DND-41 (cell line): ENCODE measurements around the gene PSAP.

Experiments used
- EZH2 ChIP-seq: IDR thresholded peaks from 3 replicates; pipeline ENCODE4 v1.6.1; 2012; ENCODE audit warnings: borderline replicate concordance, low read depth, mild to moderate bottlenecking, moderate library complexity, low read length, inconsistent platforms; ENCODE audit not compliant: severe bottlenecking
- TF ChIP-seq, protein P1 (sequence below): IDR thresholded peaks from 2 replicates; pipeline ENCODE4 v1.5.1; 2012; ENCODE audit warnings: borderline replicate concordance, low read length, moderate library complexity, mild to moderate bottlenecking; ENCODE audit not compliant: poor library complexity, severe bottlenecking; ENCODE audit errors: extremely low read depth

GRCh38 chr10:71796749-71797405, 54.2 kb downstream of the PSAP start:
- TF ChIP-seq, protein P1, sequence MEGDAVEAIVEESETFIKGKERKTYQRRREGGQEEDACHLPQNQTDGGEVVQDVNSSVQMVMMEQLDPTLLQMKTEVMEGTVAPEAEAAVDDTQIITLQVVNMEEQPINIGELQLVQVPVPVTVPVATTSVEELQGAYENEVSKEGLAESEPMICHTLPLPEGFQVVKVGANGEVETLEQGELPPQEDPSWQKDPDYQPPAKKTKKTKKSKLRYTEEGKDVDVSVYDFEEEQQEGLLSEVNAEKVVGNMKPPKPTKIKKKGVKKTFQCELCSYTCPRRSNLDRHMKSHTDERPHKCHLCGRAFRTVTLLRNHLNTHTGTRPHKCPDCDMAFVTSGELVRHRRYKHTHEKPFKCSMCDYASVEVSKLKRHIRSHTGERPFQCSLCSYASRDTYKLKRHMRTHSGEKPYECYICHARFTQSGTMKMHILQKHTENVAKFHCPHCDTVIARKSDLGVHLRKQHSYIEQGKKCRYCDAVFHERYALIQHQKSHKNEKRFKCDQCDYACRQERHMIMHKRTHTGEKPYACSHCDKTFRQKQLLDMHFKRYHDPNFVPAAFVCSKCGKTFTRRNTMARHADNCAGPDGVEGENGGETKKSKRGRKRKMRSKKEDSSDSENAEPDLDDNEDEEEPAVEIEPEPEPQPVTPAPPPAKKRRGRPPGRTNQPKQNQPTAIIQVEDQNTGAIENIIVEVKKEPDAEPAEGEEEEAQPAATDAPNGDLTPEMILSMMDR, result no peak
- no peak for TF ChIP-seq EZH2
